H1 (cell line): ENCODE data around the gene HDAC9. TPM values are rescaled to one million over a fixed set of nuclear protein-coding genes. Genes with fewer than 3 reads are reported as not detected.

Source experiments
- MAFK ChIP-seq: IDR thresholded peaks from 2 replicates; pipeline ENCODE4 v1.6.1; 2012; ENCODE audit warnings: low read depth, mild to moderate bottlenecking, improper control_type of control experiment, low read length
- POLR2A ChIP-seq, 2 experiments: IDR thresholded peaks; 1 replicate in 1 of 2; 2 replicates in 1 of 2; pipeline ENCODE4 v1.6.1; 2011; ENCODE audit warnings: low read depth in 2 of 2, low read length in 2 of 2, mild to moderate bottlenecking in 2 of 2; ENCODE audit errors: control extremely low read depth in 1 of 2
- RAD21 ChIP-seq, 2 experiments: IDR thresholded peaks in 1 of 2; conservative IDR thresholded peaks in 1 of 2; 2 replicates each; pipeline ENCODE4 v1.6.1; 2011; ENCODE audit warnings: low read depth in 2 of 2, low read length in 2 of 2, improper control_type of control experiment in 1 of 2, inconsistent platforms in 1 of 2, mild to moderate bottlenecking in 1 of 2, moderate library complexity in 1 of 2
- SIRT6 ChIP-seq: IDR thresholded peaks from one replicate; pipeline ENCODE4 v1.7.1; 2012; ENCODE audit warnings: low read length, inconsistent platforms
- TEAD4 ChIP-seq: IDR thresholded peaks from 2 replicates; pipeline ENCODE4 v1.6.1; 2012; ENCODE audit warnings: low read depth, low read length, inconsistent platforms, mixed read lengths
- polyA plus RNA-seq, 7 experiments: library from polyadenylated mRNA; depleted of rRNA in 3 of 7; stranded (reverse) in 5 of 7; unstranded in 2 of 7; fragments of >200 nt in 5 of 7; fragments of 200-250 nt in 2 of 7; gene quantifications; 1 replicate in 5 of 7; 2 replicates in 1 of 7; 4 replicates in 1 of 7; pipeline versions ENCODE4 v1.2.1 to v1.2.3, GENCODE V29; 2011 to 2013; ENCODE audit warnings: missing spikeins in 2 of 7, mixed read lengths in 2 of 7
- total RNA-seq: library from RNA; stranded (reverse); fragmentation: NEBNext Ultra II Directional; extraction: Animal tissue kit (Norgen Biotek cat#: 25700); gene quantifications from 2 replicates; pipeline ENCODE4 v1.2.1, GENCODE V29; 2021
- TF ChIP-seq, protein P1 (sequence below): fragments of 300-600 bp; sonication (generic); IDR thresholded peaks from 2 replicates; pipeline ENCODE4 v1.7.1; 2012; ENCODE audit warnings: low read length, moderate library complexity, mild to moderate bottlenecking, inconsistent platforms; ENCODE audit not compliant: insufficient replicate concordance
- TF ChIP-seq, protein P2 (sequence below): IDR thresholded peaks from 2 replicates; pipeline ENCODE4 v1.6.1; 2012; ENCODE audit warnings: low read length, inconsistent platforms

HDAC9 gene
- total and polyA plus RNA-seq, 2 of the 8 experiments (the other 6 are each of a cell fraction or from before 2014, with no cell fraction given) = 9.5 to 13.1 TPM

DNA sequence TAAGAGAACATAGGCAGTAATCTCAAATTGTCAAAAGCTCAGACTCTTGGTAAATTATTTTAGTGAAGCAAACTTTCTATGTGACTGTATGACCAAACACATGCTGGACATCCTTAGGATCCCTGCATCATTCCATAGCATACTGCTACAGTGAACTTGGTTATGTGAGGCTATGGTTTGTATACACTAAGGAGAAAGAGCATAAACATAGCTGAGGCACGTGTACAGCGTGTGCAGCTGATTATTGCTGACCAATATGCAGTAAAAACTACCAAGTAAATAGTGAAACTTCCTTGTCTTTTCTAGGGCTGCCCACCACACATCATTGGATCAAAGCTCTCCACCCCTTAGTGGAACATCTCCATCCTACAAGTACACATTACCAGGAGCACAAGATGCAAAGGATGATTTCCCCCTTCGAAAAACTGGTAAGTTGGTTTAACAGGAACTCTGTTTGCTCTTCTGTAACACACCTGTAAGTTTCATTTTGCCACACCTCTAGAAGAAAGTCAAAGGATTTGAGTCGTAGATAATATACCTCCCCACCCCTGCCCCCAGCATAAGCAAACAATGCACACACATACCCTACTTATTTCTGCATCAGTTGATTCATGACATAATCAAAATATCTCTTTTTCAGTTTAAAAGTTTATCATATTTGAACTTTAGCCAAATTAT is 98.2 kb downstream of the HDAC9 start (continued):
- TF ChIP-seq, protein P1, sequence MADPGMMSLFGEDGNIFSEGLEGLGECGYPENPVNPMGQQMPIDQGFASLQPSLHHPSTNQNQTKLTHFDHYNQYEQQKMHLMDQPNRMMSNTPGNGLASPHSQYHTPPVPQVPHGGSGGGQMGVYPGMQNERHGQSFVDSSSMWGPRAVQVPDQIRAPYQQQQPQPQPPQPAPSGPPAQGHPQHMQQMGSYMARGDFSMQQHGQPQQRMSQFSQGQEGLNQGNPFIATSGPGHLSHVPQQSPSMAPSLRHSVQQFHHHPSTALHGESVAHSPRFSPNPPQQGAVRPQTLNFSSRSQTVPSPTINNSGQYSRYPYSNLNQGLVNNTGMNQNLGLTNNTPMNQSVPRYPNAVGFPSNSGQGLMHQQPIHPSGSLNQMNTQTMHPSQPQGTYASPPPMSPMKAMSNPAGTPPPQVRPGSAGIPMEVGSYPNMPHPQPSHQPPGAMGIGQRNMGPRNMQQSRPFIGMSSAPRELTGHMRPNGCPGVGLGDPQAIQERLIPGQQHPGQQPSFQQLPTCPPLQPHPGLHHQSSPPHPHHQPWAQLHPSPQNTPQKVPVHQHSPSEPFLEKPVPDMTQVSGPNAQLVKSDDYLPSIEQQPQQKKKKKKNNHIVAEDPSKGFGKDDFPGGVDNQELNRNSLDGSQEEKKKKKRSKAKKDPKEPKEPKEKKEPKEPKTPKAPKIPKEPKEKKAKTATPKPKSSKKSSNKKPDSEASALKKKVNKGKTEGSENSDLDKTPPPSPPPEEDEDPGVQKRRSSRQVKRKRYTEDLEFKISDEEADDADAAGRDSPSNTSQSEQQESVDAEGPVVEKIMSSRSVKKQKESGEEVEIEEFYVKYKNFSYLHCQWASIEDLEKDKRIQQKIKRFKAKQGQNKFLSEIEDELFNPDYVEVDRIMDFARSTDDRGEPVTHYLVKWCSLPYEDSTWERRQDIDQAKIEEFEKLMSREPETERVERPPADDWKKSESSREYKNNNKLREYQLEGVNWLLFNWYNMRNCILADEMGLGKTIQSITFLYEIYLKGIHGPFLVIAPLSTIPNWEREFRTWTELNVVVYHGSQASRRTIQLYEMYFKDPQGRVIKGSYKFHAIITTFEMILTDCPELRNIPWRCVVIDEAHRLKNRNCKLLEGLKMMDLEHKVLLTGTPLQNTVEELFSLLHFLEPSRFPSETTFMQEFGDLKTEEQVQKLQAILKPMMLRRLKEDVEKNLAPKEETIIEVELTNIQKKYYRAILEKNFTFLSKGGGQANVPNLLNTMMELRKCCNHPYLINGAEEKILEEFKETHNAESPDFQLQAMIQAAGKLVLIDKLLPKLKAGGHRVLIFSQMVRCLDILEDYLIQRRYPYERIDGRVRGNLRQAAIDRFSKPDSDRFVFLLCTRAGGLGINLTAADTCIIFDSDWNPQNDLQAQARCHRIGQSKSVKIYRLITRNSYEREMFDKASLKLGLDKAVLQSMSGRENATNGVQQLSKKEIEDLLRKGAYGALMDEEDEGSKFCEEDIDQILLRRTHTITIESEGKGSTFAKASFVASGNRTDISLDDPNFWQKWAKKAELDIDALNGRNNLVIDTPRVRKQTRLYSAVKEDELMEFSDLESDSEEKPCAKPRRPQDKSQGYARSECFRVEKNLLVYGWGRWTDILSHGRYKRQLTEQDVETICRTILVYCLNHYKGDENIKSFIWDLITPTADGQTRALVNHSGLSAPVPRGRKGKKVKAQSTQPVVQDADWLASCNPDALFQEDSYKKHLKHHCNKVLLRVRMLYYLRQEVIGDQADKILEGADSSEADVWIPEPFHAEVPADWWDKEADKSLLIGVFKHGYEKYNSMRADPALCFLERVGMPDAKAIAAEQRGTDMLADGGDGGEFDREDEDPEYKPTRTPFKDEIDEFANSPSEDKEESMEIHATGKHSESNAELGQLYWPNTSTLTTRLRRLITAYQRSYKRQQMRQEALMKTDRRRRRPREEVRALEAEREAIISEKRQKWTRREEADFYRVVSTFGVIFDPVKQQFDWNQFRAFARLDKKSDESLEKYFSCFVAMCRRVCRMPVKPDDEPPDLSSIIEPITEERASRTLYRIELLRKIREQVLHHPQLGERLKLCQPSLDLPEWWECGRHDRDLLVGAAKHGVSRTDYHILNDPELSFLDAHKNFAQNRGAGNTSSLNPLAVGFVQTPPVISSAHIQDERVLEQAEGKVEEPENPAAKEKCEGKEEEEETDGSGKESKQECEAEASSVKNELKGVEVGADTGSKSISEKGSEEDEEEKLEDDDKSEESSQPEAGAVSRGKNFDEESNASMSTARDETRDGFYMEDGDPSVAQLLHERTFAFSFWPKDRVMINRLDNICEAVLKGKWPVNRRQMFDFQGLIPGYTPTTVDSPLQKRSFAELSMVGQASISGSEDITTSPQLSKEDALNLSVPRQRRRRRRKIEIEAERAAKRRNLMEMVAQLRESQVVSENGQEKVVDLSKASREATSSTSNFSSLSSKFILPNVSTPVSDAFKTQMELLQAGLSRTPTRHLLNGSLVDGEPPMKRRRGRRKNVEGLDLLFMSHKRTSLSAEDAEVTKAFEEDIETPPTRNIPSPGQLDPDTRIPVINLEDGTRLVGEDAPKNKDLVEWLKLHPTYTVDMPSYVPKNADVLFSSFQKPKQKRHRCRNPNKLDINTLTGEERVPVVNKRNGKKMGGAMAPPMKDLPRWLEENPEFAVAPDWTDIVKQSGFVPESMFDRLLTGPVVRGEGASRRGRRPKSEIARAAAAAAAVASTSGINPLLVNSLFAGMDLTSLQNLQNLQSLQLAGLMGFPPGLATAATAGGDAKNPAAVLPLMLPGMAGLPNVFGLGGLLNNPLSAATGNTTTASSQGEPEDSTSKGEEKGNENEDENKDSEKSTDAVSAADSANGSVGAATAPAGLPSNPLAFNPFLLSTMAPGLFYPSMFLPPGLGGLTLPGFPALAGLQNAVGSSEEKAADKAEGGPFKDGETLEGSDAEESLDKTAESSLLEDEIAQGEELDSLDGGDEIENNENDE = no peak
- no peak for TF ChIP-seq RAD21 (IDR thresholded peaks at IDR 0.05 in 1 of 2, conservative IDR thresholded peaks at IDR 0.05 in 1 of 2; ENCODE audit: low read depth in 2 of 2, low read length in 2 of 2)
- no peak for TF ChIP-seq POLR2A (IDR thresholded peaks at IDR 0.05; ENCODE audit: control extremely low read depth in 1 of 2, low read depth in 2 of 2, low read length in 2 of 2)
- TF ChIP-seq MAFK = no peak
- no peak for TF ChIP-seq TEAD4
- TF ChIP-seq, protein P2, sequence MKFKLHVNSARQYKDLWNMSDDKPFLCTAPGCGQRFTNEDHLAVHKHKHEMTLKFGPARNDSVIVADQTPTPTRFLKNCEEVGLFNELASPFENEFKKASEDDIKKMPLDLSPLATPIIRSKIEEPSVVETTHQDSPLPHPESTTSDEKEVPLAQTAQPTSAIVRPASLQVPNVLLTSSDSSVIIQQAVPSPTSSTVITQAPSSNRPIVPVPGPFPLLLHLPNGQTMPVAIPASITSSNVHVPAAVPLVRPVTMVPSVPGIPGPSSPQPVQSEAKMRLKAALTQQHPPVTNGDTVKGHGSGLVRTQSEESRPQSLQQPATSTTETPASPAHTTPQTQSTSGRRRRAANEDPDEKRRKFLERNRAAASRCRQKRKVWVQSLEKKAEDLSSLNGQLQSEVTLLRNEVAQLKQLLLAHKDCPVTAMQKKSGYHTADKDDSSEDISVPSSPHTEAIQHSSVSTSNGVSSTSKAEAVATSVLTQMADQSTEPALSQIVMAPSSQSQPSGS = no peak
- TF ChIP-seq SIRT6 = no peak
